MV-4-11 (cell line): Measurements from ENCODE around the gene TMEM154.

Source experiments
- DNase-seq: peaks from one replicate; lab custom pipeline; 2025; lab: John Stamatoyannopoulos, UW

TMEM154 gene

DNA sequence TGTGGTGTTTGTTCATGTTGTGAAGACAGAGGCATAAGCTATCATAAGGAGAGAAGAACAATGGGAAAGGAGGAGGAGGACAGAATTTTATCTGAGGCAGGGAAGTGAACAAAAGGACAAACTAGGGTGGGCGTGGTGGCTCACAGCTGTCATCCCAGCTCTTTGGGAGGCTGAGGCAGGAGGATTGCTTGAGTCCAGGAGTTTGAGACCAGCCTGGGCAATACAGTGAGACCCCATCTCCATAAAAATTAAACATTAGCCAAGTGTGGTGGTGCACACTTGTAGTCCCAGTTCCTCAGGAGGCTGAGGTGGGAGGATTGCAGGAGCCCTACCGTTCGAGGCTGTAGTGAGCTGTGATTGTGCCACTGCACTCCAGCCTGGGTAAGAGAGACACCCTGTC, 49.9 kb downstream of the TMEM154 start:
- no peak for DNase-seq

DNA sequence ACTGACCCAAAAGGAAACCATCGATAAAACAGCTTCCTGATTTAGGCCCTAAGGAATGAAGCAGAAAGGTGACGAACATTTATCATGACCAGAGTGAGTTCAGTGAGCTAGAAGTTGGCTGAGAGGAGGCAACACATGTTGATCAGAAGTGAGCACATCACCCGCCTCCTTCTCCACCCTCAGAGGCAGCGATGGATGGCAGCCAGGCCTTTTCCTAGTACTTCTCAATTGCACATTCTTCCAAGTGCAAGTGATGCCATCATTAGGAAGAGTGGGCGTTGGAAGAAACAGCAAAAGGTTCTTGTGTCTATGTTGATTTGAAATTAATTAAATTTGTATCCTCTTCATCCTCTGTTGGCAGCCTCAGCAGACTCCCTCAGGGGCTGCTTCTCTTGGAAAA, 51.7 kb downstream of the TMEM154 start:
- no peak for DNase-seq

DNA sequence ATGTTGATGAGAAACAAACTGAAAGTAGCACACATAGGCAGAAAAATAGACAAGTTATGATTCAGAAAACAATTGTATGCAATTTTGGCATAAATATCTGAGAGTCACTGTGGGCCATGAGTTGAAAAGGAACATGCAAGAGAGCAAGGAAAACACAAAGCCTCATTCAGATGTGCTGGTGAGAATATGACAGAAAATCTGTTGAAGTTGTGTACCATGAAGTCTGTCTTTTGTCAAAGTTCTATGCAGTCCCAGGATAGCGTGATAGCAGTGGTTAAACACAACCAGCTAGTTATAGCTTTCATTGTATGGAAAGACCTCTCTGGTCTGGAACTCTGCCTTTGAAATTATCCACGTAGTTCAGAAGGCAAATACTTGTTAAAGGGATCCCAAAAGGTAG, 53.0 kb downstream of the TMEM154 start:
- DNase-seq = no peak

DNA sequence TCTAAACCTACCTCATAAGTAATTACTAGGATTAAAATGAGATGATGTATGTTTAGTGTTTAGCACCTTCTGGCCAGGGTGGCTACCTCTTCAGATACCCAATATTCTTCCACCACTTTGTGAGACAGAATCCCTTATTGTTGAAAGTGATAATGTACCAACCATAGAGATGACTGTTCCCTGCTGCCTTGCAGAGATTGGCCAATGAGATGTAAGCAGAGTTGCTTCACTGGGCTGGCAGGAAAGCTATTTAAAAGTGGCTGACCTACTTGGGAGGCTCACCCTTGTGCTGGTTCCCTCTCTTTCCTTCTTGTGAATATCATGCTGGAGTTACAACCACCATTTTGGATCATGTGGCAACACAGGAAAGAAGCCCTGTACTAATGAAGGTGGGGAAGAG, 58.9 kb downstream of the TMEM154 start:
- peak; percentile 33 for DNase-seq

DNA sequence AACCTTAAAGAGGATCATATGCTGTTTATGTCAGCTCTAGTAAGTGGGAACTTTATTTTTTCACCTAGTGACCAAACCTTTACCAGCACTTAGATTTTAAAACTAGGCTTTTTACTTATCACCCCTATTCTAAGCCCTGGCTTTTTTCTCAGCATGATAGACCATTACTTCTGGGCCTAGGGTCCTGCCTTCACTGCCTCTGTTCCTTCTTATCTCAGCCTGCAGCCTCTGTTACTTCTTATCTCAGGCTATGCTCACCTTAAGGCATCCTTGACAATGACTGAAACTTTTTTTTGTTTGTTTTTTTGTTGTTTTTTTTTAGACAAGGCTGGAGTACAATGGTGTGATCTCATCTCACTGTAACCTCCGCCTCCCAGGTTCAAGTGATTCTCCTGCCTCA, 59.6 kb downstream of the TMEM154 start:
- no peak for DNase-seq

DNA sequence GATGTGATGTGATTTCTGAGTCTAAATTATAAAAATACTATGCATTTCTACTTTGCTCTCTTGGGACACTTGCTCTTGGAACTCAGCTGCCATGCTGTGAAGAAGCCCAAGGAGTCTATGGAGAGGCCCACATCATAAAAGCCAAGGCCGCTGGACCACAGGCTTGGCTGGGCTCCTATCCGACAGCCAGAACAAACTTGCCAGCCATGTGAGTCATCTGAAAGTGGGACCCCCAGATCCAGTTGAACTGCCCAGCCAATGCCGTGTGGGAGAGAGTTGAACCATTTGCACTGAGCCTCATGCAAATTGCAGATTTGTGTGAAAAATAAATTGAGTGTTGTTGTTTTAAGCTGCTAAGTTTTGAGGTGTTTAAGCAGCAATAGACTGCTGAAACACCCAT, 60.2 kb downstream of the TMEM154 start:
- no peak for DNase-seq

DNA sequence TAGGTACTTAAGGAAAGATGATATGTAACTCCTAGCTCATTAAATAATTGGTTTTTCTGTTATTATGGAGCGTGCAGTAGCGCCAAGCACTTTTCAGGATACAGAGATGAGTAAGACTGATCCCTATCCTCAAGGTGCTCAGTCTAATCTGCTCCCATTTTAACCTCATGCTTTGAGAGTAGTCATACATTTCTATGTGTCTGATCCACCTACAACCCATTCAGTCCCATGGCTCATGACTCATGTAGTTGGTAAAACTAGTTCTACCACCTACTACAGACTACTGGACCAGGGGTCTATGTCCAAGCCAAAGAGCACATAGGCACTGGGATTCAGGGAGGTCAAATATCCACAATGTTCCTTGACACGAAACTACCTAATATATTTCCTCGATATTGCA, 60.8 kb downstream of the TMEM154 start:
- DNase-seq = no peak

DNA sequence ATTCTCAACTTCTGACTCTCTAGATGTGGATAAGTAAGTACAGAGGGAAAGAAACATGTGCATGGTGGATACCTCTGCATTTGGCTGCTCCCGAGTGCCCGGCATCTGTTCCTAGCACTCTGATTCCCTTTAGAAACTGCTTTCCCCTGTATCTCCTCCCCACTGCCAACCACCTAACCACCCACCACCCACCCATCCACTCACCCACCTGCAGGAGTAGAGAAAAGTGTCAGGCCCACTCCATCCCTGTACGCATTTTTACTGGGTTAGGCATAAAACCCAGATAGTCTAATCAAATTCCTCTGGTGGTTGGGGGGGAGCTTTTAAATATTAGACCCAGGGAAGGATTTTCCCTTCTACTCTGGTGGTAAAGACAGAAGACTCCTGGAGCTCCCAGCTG, 63.0 kb downstream of the TMEM154 start:
- no peak for DNase-seq

DNA sequence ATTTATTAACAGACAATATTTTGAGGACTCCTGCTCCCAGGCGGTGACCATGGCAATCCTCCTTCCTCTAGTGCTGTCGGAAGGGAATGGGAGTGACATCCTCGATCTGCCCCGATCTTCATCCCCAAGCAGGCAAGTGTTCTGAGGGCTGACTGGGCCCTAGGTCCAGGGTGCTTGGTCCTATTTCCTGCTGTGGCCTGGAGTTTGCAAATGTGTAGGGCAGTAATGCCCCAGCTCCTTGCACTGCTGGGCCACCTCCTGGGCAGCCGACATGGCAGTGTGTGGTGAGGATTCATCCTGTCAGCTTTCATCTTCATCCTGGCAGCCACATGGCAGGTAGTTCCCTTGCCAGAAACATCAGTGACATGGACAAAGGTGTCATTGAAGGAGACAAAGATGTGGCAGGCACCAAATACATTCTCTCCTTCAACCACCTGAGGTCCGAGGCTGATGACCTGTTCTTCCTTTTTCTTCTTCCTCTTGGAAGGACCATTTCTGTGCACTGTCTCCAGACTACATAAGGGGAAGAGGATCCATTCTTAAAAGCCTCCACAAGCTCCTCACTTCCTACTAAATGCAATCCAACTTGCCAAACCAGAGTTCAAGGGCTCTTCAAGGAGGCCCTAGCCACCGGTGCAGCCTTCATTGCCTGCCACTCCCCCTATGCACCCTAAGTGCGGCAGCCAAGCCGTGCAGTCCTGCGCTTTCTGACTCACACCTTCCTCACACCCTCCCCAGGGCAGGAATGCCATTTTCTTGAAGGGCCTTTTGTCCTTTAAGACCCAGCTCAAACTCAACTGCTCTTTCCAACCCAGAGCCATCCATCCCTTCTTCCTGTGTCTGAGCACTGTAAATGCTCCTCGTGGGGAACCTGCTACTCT, 65.7 kb downstream of the TMEM154 start:
- DNase-seq = peak; percentile 36

DNA sequence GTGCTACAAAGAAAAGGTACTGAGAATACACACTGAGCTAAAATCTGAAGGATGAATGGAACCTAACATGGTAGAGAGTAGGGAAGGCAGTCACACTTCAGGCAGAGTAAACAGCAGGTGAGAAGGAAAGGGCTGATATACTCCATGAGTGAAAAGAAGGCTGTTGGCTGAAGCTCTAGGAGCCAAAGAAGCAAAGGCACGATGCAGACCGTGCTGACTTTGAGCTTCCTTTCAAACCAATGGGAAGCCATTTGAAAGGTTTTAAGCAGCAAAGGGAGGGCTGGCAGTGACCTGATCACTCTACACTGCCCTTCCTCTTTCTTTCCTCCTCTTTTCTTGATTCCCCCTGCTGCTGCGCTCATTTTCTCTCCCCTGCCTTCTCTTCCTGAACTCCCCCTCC, 66.4 kb downstream of the TMEM154 start:
- DNase-seq = no peak

DNA sequence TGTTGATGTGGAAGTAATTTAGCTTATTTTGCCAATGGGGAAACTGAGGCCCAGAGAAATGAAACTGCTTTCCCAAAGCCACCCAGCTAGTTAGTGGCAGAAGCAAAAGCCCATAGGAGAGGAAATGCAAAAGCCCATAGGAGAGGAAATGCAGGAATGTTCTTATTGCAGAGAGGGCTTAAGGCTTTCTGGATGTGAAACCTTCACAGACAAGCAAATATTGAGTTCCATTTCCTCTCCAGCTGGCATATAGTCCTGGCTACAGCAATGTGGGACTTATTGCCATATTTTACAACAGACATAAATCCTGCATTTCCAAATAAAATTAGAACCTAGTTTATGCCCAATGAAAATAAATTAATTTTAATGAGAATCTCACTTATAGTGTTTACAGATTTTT, 69.7 kb downstream of the TMEM154 start:
- peak; percentile 71 for DNase-seq

DNA sequence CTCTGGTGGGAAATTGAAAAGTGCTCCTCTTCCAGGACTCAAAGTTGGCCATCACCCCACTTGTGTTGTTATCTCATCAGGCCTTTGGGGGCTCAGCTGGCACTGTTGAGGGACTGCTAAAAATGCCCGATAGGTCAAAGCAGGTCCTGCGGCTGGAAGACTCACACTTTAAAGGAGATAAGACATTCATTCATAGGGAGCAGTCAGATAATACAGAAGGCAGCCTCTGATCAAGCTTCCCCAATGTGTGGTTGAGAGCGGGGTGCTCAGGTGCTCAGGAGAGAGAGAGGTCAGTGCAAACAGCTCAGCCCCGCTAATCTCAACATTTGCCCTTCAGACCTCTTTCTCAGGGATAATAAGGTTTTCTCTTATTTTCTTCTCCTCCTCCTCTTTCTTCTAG, 70.3 kb downstream of the TMEM154 start:
- DNase-seq = no peak

DNA sequence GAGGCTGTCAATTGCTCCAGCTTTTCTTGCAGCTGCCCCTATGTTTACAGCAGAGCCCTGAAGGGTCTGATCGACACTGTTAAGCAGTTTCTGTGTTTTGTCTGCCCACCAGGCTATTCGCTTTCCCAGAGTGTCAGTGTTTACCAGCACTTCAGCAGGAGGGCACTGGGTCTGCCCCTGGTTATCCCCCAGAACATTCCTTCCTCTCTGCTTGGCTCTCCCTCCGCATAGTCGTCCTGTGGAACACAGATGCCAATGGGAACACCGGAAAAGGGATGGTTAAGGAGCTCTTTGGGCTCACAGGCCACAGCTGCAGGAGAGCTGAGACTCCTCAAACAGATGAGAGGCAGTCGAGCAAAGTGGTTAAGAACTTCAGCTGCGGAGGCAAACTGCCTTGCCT, 72.6 kb downstream of the TMEM154 start:
- no peak for DNase-seq

DNA sequence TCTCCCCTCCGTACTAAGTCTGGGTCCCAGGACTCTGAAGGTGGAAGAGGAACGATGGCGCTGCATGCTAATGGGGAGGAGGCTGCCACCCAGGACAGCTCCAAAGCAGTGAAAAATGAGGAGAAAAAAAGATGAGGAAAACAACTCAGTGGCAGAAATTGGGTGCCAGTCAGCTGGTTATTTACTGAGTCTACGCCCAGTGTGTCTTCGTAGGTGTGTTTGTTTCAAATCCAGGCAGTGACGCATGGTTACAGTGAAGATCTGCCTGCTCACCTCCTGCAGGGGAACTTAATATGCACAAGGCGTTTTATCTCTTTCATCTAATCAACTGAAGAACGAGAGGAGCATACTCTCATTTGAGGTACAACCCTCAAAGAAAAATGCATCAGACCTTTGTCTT, 73.0 kb downstream of the TMEM154 start:
- no peak for DNase-seq

DNA sequence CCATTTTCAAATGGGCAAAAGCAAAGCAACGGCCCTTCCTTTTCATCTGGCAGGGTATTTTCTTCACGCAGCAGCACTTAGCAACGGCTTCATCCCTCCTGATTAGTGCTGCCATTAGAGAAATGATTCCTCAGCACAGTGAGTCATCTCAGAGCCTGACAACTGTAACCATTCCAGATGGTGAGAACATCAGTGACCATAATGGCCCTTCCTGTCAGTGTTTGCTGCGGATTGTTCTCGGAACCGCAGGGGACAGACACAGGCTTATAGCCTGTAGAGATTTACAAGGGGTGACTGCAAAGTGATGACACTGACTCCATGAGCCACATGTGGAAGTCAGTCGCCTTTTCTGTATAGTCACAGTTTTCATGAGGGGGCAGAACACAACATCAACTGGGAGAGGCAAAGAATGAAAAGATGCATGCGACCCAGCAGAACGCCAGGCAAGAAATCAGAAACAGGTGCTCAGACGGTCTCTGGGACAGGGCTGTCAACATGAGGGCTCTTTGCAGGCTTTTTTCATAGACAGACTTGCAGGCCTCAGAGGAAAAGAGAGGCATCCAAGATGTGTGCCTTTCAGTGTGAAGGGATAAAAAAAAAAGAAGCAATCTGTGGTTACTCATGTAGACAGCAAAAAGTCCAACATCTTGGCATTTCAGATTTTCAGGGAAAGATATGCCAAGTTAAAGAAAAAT, 74.0 kb downstream of the TMEM154 start:
- no peak for DNase-seq

DNA sequence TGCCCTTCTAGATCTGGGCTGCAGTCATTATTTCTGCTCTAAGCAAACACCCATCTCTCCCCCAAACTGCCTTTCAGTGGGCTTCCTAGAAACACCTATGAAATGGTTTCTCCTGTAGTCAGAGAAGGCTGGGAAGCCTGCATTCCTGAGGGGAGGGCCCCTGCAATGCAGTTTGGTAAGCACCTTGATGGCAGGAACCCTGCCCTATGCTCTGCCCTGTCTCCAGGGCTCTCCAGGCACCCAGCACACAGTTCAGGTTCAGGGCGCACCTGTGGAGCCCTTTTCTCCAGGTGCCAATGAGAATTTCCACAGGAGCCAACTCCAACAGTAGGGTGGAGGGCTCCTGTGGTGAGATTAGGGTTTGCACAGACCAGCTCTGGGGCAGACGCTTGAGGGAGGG, 74.8 kb downstream of the TMEM154 start:
- DNase-seq = no peak

DNA sequence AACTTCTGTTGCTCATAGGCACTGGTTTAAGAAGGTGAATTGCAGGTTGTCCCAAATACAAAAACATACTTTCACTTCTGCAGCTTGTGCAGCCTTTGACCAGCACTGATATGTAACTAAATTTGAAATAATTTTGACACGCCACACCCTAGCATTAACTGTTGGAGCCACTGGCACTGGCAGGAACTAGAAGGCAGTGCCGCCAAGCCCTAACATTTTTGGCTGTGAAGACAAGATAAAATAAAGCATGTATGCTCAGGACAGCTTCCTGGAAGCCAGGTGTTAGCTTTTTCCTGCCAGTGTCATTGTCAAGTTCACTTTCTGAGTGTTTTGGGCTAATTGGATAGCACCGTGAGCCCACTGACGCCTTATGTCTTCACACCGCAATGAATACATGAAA, 78.6 kb downstream of the TMEM154 start:
- DNase-seq = no peak

DNA sequence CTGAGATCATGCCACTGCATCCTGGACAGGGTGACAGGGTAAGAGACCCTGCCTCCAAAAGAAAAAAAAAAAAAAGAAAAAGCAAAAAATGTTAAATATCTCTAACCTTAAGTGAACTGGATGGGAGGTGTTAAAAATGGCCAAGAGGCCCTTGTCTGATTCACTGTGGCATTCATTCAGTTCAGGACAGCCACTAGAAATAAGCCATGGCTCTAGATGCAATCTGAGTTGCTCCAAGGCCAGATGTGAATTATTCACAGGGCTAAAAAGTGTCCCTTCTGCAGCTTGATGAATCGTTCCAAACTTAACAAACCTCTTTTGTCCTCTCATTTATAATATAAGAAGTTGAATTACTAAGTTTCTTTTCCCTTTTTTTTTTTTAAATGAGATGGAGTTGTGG, 80.2 kb downstream of the TMEM154 start:
- no peak for DNase-seq

DNA sequence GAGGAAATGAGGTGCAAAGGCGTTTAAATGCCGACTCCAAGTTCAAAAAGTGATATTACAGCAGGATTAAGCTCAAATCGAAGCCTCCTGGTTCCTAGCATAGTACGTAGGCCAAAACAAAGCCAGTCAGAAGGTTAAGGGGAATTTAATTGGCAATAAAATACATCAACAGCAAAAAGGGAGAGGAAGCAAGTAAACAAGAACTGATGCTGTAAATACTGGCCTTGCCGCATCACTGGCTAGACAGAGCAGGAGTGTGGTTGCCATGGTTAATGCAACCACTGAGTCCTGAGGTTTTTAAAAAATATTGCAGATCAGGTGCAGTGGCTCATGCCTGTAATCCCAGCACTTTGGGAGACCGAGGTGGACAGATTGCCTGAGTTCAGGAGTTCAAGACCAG, 80.7 kb downstream of the TMEM154 start:
- no peak for DNase-seq

DNA sequence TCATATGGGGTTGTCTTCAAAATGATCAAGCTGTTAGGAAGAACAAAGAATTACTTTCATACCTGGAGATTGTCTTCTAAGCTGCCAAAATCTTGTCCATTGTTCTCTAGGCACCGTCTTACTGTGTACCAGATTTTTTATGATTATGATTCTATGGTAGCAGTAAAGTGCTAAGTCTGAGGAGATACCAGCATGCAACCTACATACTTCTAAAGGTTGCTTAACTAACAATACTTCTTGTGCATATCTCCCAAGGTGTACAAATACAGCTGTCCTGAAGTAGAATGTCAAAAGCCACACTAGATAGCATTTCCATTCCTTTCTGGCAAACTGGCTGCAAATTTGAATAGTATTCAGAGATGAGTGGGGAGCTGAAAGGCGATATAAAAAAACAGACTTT, 81.3 kb downstream of the TMEM154 start:
- DNase-seq = no peak

DNA sequence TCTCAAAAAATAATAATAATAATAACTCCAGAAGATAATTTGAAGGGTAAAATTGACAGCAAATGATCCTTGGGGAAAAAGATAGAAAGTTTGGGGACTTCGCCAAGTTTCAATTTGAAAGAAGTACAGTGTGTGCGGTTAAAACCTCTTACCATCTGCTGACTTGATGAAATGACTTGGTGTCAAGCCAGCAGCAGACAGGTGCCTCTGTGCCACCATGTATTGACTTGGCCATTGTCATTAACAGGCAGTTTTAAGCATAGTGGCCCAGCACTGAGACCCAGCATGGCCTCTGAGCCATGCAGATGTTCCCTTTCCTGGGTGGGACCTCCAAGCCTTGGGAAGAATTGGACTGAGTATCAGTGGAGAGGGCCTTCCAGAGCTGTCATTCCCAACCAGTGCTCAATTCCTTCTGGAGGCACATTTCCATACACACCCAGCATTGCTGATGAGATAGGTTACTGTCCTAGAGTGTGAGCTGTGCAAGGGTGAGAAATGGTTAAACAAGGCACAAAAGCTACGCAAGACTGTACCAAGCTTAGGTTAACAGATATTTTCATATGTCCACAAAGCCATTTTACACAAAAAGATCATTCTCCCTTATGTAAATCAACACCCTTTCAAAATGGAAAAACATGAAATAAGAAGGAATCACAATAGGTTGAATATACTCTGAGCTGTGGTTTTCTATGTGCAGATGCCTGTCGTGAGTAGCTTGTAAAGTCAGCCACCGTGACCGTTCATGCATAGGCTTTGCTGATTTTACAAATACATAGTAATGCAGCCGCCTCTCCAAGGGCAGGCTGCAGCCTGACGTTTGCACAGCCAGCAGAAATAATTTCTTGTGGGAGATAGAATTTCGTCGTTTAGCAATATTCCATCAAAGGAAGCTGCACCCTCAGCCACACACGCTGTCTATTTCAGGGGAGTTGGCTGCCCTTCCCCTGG, 84.5 kb downstream of the TMEM154 start:
- no peak for DNase-seq

DNA sequence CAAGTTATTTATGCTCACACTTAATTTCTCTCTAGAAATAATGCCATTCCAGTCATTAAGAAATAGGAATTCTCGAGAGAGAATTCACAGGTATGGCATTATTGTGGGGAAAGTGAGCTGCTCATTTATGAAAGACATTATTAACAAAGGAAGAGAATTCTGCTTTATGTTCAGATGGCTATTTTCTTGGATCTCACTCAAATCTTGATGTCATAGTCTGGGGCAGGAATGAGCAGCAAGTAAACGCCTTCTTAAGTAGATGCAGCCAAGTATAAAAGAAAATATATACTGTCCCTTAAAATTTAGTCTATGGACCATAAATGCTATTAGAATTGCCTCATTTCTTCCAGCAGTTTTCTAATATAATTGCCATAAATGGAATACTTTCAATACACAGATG, 85.7 kb downstream of the TMEM154 start:
- no peak for DNase-seq

DNA sequence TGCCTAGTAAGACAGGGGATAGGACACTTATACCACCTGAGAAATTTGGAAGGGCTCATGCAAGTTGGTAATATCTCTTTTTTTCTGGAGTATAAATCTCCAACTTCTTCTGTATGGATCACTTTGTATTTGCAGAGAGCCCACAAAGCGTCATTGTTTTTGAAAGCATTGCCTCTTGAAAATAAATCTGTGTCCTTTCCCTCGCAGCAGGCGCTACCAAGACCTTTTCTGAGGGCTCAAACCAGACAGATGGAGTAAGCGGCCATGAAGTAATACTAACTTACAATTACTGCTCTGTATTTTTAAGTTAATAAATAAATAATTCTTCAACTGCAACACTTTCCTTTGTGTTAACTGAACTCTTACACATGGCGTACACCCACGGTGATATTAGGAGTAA, 87.9 kb downstream of the TMEM154 start:
- DNase-seq = no peak
